WTC11 (cell line): ENCODE results near the gene PAM. TPM values are rescaled to one million over a fixed set of nuclear protein-coding genes. Genes with fewer than 3 reads are reported as not detected.

Experiments
- ATAC-seq: fragments of 200-7000 bp; cut with Tn5 transposase; 2 replicates; pipeline ENCODE4 v1.10.0; 2021; ENCODE audit warnings: mild to moderate bottlenecking, moderate library complexity
- CTCF ChIA-PET: fragments of 300-600 bp; sonication (Branson Sonifier 250); formaldehyde crosslinking; loops from one replicate; lab custom pipeline; 2021; ENCODE audit warnings: antibody characterized with exemption; lab: Charles Lee
- POLR2A ChIA-PET: fragments of 350-600 bp; sonication (Branson Sonifier 250); formaldehyde crosslinking; loops from one replicate; lab custom pipeline; 2021; ENCODE audit warnings: antibody characterized with exemption; lab: Charles Lee
- DNase-seq: peaks from one replicate; pipeline ENCODE4 v3.0.0; 2021; ENCODE audit warnings: low spot score
- H3K27ac Mint-ChIP-seq: 2 replicates; pipeline ENCODE4 v1.8.0; 2021; ENCODE audit warnings: mixed read lengths
- H3K27me3 Mint-ChIP-seq: 2 replicates; pipeline ENCODE4 v1.8.0; 2021; ENCODE audit warnings: low read depth, mild to moderate bottlenecking, moderate library complexity, mixed read lengths
- H3K36me3 Mint-ChIP-seq: 2 replicates; pipeline ENCODE4 v1.8.0; 2021; ENCODE audit warnings: mixed read lengths
- H3K4me1 Mint-ChIP-seq: 2 replicates; pipeline ENCODE4 v1.8.0; 2022; ENCODE audit warnings: mixed read lengths
- H3K4me3 Mint-ChIP-seq: 2 replicates; pipeline ENCODE4 v1.8.0; 2021; ENCODE audit warnings: mild to moderate bottlenecking, moderate library complexity, mixed read lengths
- H3K9me3 Mint-ChIP-seq: 2 replicates; pipeline ENCODE4 v1.8.0; 2021; ENCODE audit warnings: mixed read lengths
- AR ChIP-seq: fragments of 250-450 bp; sonication (Bioruptor Pico); IDR thresholded peaks from 2 replicates; pipeline ENCODE4 v1.9.0; 2021; ENCODE audit warnings: mild to moderate bottlenecking
- ETV6 ChIP-seq: sonication (generic); formaldehyde crosslinking; IDR thresholded peaks from 2 replicates; pipeline ENCODE4 v1.8.1; 2022; ENCODE audit warnings: mild to moderate bottlenecking, missing genetic modification reagents
- GABPB1 ChIP-seq: sonication (generic); formaldehyde crosslinking; IDR thresholded peaks from 2 replicates; pipeline ENCODE4 v1.8.1; 2023; ENCODE audit warnings: mild to moderate bottlenecking, missing genetic modification reagents
- IRF2 ChIP-seq: sonication (generic); formaldehyde crosslinking; IDR thresholded peaks from 2 replicates; pipeline ENCODE4 v1.8.0; 2022; ENCODE audit warnings: low read depth, missing genetic modification reagents, borderline replicate concordance
- MAX ChIP-seq: sonication (generic); formaldehyde crosslinking; IDR thresholded peaks from 2 replicates; pipeline ENCODE4 v1.8.0; 2022; ENCODE audit warnings: mild to moderate bottlenecking, missing genetic modification reagents
- NFE2L1 ChIP-seq: sonication (generic); formaldehyde crosslinking; IDR thresholded peaks from 2 replicates; pipeline ENCODE4 v1.8.1; 2023; ENCODE audit warnings: missing genetic modification reagents
- NFYB ChIP-seq: sonication (generic); formaldehyde crosslinking; conservative IDR thresholded peaks from 2 replicates; pipeline ENCODE4 v1.8.0; 2022; ENCODE audit warnings: low read depth, missing genetic modification reagents
- NR2C2 ChIP-seq: sonication (generic); formaldehyde crosslinking; IDR thresholded peaks from 2 replicates; pipeline ENCODE4 v1.8.0; 2022; ENCODE audit warnings: mild to moderate bottlenecking, missing genetic modification reagents
- SMAD3 ChIP-seq: sonication (generic); formaldehyde crosslinking; IDR thresholded peaks from 2 replicates; pipeline ENCODE4 v1.8.0; 2022; ENCODE audit warnings: missing genetic modification reagents, mild to moderate bottlenecking, borderline replicate concordance
- TP53 ChIP-seq: sonication (generic); formaldehyde crosslinking; IDR thresholded peaks from 2 replicates; pipeline ENCODE4 v1.8.1; 2023; ENCODE audit warnings: mild to moderate bottlenecking, missing genetic modification reagents
- USF2 ChIP-seq: sonication (generic); formaldehyde crosslinking; IDR thresholded peaks from 2 replicates; pipeline ENCODE4 v1.8.1; 2023; ENCODE audit warnings: mild to moderate bottlenecking, missing genetic modification reagents, moderate library complexity
- ZMAT4 ChIP-seq: fragments of 250-450 bp; sonication (Bioruptor Pico); IDR thresholded peaks from 2 replicates; pipeline ENCODE4 v1.9.0; 2021; ENCODE audit warnings: mild to moderate bottlenecking
- ZNF121 ChIP-seq: sonication (generic); formaldehyde crosslinking; IDR thresholded peaks from 2 replicates; pipeline ENCODE4 v1.8.0; 2023; ENCODE audit warnings: missing genetic modification reagents
- total RNA-seq: library from RNA; stranded (reverse); gene quantifications from 3 replicates; pipeline ENCODE4 v1.2.3, GENCODE V29; 2021
- TF ChIP-seq, protein P1 (sequence below): sonication (generic); formaldehyde crosslinking; IDR thresholded peaks from 2 replicates; pipeline ENCODE4 v1.8.0; 2023; ENCODE audit warnings: missing genetic modification reagents, mild to moderate bottlenecking, borderline replicate concordance
- TF ChIP-seq, protein P2 (sequence below): sonication (generic); formaldehyde crosslinking; IDR thresholded peaks from 2 replicates; pipeline ENCODE4 v1.8.1; 2022; ENCODE audit warnings: mild to moderate bottlenecking, missing genetic modification reagents, moderate library complexity, borderline replicate concordance
- TF ChIP-seq, protein P3 (sequence below): fragments of 250-450 bp; sonication (Bioruptor Pico); IDR thresholded peaks from 2 replicates; pipeline ENCODE4 v2.1.2; 2022; ENCODE audit warnings: mild to moderate bottlenecking, moderate library complexity
- TF ChIP-seq, protein P4 (sequence below): sonication (generic); formaldehyde crosslinking; IDR thresholded peaks from 2 replicates; pipeline ENCODE4 v1.8.1; 2023; ENCODE audit warnings: mild to moderate bottlenecking, moderate library complexity, missing genetic modification reagents

The PAM gene
- total RNA-seq, 1 experiment from 2014 or later, result 52.3 TPM

DNA sequence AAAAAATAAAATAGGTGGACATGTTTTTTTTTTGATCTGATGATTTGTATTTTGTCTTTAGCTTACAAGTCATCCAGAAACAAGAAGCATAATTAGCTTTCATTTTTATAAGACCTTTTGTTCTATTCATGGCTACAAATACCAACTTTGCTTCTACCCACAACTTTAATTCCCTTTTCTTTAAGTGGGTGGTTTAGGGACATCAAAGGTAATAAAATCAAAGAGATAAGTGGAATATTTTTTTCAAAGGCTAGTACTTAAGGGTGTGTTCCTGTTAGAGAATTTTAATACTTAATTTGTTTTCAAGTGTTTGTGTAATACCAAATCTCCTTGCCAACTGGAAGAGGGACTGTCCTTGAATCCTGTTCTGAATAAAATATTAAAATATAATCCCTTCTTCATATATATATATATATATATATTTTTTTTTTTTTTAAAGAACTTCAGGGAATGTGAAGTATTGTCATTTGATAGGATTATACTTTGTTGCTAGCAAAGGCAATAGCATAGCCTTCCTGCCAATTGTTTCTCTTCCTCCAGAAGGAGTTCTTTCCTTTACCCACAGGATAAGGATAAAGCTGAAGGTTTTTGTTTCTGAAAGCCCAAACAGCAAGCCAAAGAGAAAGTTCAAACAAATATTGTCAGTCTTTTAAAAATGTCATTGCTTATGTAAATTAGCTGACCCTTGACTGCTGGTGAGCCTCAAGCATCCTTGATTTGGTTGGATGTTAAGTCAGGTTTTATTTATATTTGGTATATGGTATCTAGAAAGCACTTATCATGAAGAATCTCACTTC lies 108.9 kb downstream of the PAM start:
- Mint-ChIP-seq H3K36me3 (no peaks in the 10 kb centered on the region), H3K4me3 (no peak overlapping the region), H3K4me1 (peaks cover 42% of the 10 kb centered on the region), H3K9me3 (no peaks in the 10 kb centered on the region), H3K27ac (peak overlapping the region; percentile 41; the same call in 1 of the 2 replicates), H3K27me3 (no peaks in the 10 kb centered on the region)
- TF ChIP-seq NR2C2, result no peak
- no peak for TF ChIP-seq ZNF121
- TF ChIP-seq, protein P1, sequence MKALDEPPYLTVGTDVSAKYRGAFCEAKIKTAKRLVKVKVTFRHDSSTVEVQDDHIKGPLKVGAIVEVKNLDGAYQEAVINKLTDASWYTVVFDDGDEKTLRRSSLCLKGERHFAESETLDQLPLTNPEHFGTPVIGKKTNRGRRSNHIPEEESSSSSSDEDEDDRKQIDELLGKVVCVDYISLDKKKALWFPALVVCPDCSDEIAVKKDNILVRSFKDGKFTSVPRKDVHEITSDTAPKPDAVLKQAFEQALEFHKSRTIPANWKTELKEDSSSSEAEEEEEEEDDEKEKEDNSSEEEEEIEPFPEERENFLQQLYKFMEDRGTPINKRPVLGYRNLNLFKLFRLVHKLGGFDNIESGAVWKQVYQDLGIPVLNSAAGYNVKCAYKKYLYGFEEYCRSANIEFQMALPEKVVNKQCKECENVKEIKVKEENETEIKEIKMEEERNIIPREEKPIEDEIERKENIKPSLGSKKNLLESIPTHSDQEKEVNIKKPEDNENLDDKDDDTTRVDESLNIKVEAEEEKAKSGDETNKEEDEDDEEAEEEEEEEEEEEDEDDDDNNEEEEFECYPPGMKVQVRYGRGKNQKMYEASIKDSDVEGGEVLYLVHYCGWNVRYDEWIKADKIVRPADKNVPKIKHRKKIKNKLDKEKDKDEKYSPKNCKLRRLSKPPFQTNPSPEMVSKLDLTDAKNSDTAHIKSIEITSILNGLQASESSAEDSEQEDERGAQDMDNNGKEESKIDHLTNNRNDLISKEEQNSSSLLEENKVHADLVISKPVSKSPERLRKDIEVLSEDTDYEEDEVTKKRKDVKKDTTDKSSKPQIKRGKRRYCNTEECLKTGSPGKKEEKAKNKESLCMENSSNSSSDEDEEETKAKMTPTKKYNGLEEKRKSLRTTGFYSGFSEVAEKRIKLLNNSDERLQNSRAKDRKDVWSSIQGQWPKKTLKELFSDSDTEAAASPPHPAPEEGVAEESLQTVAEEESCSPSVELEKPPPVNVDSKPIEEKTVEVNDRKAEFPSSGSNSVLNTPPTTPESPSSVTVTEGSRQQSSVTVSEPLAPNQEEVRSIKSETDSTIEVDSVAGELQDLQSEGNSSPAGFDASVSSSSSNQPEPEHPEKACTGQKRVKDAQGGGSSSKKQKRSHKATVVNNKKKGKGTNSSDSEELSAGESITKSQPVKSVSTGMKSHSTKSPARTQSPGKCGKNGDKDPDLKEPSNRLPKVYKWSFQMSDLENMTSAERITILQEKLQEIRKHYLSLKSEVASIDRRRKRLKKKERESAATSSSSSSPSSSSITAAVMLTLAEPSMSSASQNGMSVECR (CRISPR knock-in tag), result no peak
- TF ChIP-seq SMAD3 (CRISPR knock-in tag), result no peak
- TF ChIP-seq USF2, result no peak
- TF ChIP-seq GABPB1 (CRISPR knock-in tag), result no peak
- no peak for TF ChIP-seq NFE2L1 (CRISPR knock-in tag)
- no peak for TF ChIP-seq MAX (CRISPR knock-in tag)
- TF ChIP-seq NFYB (CRISPR knock-in tag), result no peak
- no peak for TF ChIP-seq ETV6 (CRISPR knock-in tag)
- TF ChIP-seq, protein P2, sequence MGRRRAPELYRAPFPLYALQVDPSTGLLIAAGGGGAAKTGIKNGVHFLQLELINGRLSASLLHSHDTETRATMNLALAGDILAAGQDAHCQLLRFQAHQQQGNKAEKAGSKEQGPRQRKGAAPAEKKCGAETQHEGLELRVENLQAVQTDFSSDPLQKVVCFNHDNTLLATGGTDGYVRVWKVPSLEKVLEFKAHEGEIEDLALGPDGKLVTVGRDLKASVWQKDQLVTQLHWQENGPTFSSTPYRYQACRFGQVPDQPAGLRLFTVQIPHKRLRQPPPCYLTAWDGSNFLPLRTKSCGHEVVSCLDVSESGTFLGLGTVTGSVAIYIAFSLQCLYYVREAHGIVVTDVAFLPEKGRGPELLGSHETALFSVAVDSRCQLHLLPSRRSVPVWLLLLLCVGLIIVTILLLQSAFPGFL (CRISPR knock-in tag), result no peak
- no peak for TF ChIP-seq IRF2 (CRISPR knock-in tag)
- TF ChIP-seq, protein P3, sequence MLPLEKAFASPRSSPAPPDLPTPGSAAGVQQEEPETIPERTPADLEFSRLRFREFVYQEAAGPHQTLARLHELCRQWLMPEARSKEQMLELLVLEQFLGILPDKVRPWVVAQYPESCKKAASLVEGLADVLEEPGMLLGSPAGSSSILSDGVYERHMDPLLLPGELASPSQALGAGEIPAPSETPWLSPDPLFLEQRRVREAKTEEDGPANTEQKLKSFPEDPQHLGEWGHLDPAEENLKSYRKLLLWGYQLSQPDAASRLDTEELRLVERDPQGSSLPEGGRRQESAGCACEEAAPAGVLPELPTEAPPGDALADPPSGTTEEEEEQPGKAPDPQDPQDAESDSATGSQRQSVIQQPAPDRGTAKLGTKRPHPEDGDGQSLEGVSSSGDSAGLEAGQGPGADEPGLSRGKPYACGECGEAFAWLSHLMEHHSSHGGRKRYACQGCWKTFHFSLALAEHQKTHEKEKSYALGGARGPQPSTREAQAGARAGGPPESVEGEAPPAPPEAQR, result no peak
- TF ChIP-seq TP53 (CRISPR knock-in tag), result no peak
- TF ChIP-seq, protein P4, sequence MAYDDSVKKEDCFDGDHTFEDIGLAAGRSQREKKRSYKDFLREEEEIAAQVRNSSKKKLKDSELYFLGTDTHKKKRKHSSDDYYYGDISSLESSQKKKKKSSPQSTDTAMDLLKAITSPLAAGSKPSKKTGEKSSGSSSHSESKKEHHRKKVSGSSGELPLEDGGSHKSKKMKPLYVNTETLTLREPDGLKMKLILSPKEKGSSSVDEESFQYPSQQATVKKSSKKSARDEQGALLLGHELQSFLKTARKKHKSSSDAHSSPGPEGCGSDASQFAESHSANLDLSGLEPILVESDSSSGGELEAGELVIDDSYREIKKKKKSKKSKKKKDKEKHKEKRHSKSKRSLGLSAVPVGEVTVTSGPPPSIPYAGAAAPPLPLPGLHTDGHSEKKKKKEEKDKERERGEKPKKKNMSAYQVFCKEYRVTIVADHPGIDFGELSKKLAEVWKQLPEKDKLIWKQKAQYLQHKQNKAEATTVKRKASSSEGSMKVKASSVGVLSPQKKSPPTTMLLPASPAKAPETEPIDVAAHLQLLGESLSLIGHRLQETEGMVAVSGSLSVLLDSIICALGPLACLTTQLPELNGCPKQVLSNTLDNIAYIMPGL (CRISPR knock-in tag), result no peak
- TF ChIP-seq ZMAT4 (CRISPR knock-in tag), result no peak
- no peak for TF ChIP-seq AR (CRISPR knock-in tag)
- CTCF ChIA-PET, result interaction anchor here (1.9 kb wide), 1 partner anchor 183 kb away, joined by 4 read pairs; no protein-coding TSS in a partner anchor
- ATAC-seq, result no peak
- no peak for DNase-seq
- POLR2A ChIA-PET, result no interaction called here
